Kidney glomerular epithelial cell (primary cell): ENCODE data around the gene NAXD.
"Not testable (repeated sequence)": the region's sequence is repeated elsewhere in the genome, so short reads cannot be mapped to it uniquely, and the experiment has no call there.

ENCODE experiments used
- DNase-seq: peaks from one replicate; lab custom pipeline; 2025; lab: John Stamatoyannopoulos, UW

Gene NAXD

DNA sequence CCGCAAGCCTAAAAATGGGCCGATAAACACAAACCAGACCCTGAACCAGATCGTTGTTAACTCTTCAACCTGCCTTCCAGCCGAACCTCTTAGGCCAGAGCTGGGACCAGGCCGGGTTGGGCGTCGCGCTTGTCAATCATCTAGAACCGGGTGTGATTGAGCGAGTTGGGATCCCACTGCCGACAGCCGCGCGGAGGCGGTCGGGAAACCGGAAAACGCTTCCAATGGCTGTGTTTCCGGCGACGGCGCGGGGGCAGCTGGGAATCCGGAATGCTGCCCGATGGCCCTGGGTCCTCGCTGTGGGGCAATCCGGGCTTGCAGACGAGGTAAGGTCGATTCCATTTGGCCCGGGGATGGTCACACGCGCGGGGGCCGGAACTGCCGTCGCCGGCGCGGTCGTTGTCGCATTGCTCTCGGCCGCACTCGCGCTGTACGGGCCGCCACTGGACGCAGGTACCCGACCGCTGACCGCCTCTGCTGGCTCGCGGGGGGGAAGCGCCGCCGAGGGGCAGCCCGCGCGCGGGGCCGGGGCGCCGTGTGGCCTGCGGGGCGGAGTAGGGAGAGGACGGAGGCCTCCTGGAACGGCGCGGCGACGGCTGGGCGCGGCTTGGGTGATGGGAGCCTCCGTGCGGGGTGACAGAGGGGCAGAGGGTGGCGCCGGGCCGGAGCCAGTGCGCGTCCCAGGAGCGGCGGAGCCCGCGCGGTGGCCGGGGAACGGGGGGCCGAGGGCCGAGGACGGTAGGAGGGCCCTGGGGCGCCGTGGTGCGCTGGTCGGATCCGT lies at the start of gene NAXD:
NAXD (plus strand) TSS at position 224 of the 781 bp plus-strand sequence; CDS start at position 281, 57 bp downstream.
- peak; percentile 86 for DNase-seq

DNA sequence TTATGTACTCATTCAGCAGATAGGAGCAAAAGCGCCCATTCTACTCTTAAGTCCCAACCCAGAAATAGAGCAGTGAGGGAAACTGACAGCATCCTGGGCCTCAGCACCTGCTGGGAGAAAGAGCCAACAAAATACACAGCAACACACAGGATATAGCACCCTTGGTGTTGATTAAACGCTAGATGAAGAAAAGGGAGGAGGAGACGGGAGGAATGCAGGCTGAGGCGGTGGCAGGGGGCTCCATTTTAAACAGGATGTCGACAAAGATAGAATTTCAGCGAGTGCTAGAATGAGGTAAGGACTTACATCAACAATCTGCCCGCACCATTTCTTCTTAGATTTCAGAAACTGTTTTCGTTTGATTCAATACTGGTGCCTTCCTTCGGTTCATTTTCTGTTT lies 49.2 kb upstream of the NAXD start:
- no peak for DNase-seq

DNA sequence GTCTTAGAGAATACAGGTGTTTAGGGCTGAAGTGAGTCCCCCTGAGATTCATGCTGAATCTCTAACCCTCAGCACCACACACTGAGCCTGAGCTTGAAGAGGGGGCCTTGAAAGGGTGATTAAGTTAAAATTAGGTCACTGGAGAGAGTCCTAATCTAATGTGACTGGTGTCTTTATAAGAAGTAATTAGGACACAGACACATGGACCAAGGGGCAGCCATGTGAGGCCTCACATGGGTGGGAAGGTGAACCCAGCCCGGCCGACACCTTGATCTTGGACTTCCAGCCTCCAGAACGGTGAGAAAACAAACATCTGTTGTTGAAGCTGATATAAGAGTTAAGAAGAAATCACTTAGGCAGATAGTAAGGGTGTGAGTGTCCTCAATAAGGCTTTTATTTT lies 46.7 kb upstream of the NAXD start:
- no peak for DNase-seq

DNA sequence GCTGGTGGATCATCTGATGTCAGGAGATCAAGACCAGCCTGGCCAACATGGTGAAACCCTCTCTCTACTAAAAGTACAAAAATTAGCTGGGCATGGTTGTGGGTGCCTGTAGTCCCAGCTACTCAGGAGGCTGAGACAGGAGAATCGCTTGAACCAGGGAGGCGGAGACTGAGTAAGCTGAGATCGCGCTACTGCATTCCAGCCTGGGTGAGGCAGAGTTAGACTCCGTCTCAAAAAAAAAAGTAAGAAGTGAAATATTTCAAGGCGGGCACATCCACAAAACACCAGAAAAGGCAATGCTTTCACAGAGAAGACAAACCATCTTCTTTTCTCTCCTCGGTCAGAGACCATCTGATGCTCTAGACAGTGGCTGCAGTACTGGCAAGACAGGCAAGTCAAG lies 45.4 kb upstream of the NAXD start:
- DNase-seq: not testable (repeated sequence)

GRCh38 chr13:110570886-110571285 lies 44.5 kb upstream of the NAXD start:
- DNase-seq: no peak

GRCh38 chr13:110571896-110572777 lies 43.2 kb upstream of the NAXD start:
- DNase-seq: no peak

DNA sequence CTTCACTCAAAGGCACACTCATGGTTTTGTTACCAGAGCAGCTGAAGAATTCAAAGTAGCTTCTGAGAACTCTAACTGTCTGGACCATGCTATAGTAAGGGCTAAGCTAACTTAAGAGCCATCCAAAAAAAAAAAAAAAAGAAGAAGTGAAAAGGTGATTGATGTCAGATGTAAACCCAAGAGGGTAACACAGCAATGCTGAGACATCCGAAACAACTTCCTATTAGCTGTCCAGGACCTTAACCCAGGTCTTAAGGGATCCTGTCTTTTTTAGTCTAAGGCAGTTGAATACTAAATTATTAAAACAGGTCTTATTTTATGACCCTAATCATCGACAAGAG lies 42.6 kb upstream of the NAXD start:
- no peak for DNase-seq

DNA sequence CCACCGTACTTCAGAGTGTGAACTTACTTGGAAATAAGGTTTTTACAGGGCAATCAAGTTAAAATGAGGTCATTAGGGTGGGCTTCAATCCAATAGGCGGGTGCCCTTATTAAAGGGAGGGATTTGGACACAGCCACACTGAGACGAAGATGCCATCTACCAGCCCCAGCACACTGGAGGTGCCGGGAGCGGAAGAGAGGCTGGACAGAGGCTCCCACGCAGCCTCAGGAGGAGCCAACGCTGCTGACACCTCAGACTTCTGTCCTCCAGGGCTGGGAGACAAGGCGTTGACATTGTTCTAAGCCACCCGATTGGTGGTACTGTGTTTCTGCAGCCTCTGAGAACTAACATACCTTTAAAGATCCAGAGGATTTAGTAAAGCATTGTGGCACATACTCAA lies 41.2 kb upstream of the NAXD start:
- no peak for DNase-seq

GRCh38 chr13:110575322-110576069 lies 39.8 kb upstream of the NAXD start:
- DNase-seq: no peak

- DNase-seq: no peak
Measured at GRCh38 chr13:110576070-110576394, 39.3 kb upstream of the NAXD start.

- DNase-seq: peak; percentile 16
Measured at GRCh38 chr13:110576736-110577476, 38.4 kb upstream of the NAXD start.

GRCh38 chr13:110578363-110578762 lies 37.0 kb upstream of the NAXD start:
- DNase-seq: no peak

- no peak for DNase-seq
Measured at GRCh38 chr13:110580800-110581199, 34.5 kb upstream of the NAXD start.

DNA sequence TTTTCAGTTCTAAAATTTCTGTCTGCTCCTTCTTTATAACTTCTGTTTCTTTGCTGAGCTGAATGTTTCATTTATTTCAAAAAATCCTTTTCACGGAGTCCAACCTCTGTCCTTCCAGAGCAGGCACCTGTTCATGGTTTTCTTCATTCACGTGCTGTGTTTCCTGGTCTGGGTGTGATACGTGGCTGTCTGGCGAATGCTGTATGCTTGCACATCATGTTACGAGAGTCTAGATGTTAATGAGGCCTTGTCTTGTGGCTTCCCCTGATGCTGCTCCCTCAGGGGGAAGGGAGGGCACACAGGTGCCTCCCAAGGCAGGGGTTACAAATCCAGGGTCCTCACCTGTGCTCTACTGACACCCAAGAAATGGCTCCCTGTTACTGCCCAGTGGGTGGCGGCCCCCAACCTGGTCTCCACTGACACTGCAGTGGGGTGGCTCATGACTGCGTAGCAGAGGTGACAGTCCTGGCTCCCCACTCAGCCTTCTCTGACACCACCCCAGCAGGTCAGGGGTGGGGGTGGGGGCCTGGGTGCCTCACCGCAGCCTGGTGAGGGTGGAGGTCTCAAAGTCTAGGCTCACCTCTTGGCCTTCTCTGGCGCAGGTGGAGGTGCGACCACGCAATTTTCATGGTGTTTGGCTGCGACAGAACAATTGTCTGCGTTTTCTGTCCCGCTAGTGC lies 33.7 kb upstream of the NAXD start:
- DNase-seq: no peak

DNA sequence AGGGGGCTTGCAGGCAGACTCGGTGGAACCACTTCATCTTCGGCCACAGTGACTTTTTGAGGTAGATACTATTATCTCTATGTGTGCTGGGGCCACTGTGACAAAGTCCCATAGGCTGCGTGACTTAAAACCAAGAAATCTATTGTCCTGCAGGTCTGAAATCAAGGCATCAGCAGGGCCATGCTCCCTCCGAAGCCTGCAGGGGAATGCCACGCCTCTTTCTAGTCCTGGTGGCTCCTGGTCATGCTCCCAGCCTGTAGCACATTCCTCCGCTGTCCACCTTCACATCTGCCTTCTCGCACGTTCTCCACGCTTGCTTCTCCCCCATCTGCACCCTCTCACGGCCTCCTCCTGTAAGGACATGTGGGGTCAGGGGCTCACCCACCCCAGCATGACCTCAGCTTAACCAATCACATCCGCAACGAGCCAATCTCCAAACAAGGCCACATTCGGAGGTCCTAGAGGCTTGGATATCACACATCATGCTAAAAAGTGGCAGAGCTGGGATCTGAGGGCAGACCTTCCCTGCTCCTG lies 32.9 kb upstream of the NAXD start:
- no peak for DNase-seq

DNA sequence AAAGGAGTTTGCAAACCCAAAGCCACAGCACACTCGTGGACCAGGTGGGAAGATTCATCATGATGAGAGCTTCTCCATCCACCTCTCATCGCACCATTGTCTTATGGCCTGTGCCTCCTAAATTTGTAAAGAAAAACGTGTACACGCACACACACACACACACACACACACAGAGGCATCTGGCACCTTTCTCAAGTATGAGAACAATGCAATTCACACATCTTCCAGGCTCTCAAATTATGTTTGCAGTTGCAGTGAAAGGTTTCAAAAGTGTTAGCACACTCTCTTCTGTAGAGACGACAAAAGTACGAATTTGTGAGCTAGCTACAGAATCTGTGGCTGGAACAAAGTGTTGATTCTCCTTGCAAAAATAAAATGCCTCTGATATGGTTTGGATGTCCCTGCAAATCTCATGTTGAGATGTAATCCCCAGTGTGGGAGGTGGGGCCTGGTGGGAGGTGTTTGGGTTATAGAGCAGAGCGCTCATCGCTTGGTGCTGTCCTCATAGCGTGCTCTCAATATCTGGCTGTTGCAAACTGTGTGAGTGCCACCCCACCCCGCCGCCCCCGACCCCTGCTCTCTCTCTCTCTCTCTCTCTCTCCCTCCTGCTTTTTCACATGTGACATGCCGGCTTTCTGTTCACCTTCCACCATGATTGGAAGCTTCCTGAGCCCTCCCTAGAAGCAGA lies 32.0 kb upstream of the NAXD start:
- DNase-seq: no peak

DNA sequence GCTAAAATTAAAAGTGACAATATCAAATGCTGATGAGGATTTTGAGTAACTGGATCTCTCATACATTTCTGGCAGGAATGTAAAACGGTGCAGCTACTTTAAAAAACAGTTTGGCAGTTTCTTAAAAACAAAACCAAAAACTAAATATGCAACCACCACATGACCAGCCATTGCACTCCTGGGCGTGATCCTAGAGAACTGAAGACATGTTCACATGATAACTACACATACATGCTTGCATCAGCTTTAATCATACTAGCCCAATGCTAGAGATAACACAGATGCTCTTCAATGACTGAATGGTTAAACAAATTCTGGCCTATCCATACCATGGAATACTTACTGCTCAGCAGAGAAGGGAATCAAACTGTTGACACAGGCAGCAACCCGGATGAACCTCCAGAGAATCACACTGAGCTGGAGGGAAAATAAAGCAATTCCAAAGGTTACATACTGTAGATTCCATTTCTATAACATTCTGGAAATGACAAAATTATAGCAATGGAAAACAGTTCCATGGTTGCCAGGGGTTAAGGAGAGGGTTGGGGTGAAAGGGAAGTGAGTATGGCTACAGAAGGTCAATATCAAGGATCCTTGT lies 25.5 kb upstream of the NAXD start:
- DNase-seq: no peak

DNA sequence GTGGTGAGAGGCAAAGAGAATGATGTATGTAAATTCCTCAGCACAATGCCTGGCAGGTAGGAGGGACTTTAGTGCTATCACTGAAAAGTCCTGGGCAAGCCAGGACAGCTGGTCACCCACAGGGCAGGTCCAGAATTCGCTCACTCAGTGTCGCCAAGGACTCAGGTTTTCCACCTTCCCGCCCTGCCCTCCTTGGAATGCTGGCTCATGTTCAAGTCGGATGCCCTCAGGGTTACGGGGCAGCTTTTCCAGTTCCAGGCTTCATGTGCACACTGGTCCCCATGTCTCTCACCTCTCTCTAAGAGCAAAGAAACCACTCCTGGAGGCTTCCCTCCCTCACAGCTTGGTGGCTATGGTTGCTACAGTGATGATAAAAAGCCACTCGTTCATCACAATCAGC lies 24.8 kb upstream of the NAXD start:
- no peak for DNase-seq

DNA sequence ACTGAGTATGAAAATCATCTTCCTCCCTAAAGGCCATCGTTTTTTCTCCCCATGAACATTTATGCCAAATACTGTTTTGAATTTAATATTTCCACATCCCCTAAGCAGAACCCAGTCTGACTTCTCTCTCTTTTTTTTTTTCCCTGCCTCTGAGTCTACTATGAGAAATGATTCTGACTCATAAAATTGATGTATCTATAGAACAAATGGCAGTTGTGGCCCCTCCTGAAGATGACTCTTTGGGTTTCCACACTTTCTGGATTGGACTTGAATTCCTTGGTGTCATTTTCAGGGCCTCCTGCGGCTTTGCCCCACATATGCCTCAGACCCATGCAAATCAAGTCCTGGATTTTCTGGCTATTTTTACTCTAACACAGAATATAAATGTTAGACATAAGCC lies 22.7 kb upstream of the NAXD start:
- DNase-seq: no peak

DNA sequence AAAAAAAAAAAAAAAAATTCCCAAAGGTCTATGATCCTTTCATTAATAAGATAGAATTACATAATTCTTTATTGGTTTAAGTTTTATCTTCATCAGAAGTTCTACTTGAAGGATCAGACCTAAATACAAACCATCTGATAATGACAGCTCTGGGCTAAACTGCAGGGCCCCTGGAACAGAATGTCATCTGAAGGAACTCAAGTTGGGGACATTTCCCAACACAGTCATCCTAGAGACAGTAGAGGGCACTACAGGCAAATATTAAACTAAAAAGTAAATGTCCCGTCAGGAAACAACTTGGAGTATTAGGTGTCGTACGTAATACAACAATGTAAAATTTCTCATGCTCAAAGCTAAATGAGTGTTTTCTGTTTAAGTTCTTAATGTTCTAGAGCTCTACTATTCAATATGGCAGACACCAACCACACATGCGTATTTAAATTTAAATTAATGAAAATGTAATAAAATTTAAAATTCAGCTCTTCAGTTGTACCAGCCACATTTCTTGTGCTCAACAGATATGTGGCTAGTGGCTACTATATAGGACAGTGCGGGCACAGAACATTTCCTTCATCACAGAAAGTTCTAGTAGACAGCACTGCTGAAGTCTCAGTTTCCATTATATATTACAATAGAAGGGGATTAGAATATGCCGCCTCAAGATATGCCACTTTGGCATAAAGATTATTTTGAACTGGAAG lies 21.8 kb upstream of the NAXD start:
- peak; percentile 64 for DNase-seq
